HG03571 (cell line): Measurements from ENCODE around the gene CACNA1C.

Experiments
- ATAC-seq: cut with Tn5 transposase; IDR thresholded peaks from one replicate; pipeline ENCODE4 v1.9.1; 2021; ENCODE audit not compliant: unreplicated experiment

Gene CACNA1C

DNA sequence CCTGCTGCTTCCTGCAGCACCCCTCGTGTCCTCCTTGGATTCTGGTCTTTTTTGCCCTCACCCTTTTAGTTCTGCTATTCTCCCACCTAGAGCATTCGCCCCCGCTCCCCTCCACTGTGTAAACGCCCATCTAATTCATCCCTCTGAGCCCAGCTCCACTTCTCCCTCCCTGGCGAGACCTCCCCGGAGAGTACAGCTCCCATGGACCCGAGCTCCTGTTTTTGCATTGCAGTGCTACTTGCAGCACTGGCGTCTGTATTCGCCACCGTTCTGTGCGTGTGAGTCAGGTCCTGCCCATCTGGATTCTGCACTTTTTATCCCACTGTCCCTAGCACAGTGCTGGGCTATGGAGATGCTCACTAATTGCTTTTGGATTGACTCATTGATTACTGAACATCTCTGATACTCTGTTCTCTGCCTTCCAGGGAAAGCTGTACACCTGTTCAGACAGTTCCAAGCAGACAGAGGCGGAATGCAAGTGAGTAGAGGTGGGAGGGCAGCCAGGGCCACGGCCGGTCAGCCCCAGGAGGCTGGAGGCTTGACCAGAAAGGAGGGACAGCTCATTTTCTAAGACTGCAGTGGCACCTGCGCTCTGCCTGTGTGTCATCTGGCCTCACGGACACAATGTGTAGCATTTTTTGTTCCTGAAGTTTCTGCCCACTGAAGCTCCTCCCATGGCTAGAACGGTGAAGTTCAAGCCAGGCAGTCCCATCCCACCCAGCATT, 553.6 kb downstream of the CACNA1C start:
- no peak for ATAC-seq

DNA sequence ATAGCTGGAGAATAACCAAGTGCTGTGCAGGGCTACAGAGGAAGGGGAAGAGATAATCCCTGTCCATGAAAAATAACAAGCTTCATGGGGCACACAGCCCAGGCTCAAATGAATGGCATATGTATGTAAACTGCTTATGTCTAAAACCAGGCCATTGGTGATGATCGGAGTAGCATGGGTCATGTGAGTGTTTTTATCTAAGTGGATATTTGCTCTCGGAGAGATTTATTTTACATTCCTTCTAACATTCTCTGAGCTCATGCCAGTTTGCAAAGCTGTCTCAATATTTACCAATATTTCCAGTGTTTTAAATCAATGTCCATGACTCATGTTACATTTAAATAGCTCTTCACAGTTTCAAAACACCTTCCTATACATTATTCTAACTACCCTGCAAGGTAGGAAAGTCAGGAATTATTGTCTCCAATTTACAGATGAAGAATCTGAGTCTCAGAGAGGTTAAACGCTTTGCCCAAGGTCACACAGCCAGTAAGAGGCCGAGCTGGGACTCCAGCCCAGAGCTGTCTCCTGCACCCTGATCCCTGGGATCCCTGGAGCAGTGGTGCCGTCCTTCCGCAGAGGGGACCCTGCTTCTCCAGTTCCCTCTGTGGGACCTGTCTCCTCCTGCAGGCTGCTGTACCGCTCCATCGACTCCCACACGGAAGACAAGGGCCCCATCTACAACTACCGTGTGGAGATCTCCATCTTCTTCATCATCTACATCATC, 555.3 kb downstream of the CACNA1C start:
- no peak for ATAC-seq

DNA sequence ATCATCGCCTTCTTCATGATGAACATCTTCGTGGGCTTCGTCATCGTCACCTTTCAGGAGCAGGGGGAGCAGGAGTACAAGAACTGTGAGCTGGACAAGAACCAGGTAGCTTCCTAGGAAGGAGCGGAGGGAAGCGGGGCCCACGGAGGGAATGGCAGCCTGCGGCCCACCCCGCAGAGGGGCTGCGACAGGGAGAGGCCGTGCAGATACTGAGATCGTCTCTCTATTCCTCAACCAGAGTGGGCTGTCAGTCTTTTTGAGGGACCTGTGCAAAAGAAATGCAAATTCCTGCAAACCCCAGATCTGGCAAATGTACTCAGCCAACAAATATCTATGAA, 555.8 kb downstream of the CACNA1C start:
- ATAC-seq = no peak

DNA sequence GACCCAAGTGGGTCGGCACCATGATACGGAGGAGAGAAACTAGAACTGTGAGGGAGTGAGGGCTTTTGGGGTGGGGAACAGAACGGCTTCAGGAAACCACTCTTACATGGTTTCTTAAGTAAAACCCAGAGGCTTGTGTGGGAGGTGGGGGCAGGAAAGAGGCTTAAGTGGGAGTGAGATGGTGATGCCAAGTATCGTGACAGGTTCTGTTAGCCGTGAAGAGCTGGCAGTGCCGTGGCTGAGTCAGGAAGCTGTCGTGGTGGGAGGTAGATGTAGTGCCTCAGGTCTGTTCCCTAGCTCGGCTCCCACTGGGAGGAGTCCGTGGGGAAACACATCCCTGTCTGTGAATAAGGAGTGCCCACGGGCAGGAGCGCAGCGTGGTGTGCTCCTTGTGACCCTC, 556.2 kb downstream of the CACNA1C start:
- no peak for ATAC-seq

DNA sequence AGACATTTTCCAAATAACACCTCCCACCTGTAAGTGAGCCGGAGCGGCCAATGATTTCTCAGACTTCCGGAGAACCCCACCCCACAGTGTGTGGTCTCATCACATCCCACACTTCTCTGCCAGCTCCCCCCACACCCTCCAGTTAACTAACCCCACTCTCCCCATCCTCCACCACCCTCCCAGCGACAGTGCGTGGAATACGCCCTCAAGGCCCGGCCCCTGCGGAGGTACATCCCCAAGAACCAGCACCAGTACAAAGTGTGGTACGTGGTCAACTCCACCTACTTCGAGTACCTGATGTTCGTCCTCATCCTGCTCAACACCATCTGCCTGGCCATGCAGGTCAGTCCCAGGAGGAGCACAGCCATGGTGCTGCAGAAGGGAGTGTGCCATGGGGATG, 557.6 kb downstream of the CACNA1C start:
- ATAC-seq = no peak

DNA sequence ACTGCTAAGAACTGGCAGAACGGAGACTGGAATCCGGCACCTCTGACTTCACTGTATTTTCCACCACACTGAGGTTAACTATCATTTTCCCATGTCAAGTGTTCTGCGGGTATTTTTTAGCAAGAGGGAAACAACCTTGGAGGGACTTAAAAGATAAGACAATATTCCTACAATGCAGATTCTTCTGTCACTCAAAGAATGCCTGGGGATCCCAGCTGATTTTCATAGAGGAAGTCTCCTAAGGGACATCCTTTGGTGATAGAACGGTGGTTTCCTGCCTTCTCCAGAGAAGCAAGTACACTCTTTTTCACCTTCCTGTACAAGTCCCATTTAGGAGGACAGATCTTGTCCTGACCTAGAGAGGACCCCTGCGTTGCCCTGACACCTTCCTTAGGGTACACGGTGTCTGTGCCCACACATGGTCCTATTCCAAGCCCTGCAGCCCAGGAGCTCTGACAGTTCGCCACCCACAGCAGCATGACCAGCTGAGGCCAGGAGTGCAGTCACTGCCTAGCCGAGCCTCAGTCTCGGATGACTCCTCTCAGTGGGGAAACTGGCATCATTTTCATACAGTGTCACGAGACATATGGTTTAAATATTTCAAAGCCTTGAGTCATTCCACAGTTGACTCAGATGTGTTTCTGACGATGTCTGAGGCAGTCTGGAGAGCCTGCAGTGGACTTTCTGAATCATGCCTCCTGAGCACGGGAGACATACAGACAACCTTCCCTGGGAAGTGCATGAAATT, 560.7 kb downstream of the CACNA1C start:
- ATAC-seq = no peak

DNA sequence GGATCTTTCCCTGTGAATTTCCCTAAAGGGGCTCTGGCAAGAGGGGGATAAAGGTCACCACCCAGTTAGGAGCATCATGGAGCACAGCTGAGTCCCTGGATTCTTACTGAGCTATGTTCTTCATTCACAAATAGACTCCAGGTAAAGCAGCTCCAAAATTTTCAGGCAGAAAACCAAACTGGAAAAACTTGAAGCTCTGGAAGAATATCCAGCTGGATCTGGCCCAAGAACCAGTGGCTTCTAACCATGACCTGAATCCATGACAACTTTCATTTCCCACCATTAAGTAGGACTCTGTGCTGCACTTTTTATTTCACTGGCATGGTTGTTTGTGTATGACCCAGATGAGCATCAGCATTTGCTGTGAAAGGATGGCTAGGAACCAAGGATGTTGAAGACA, 561.6 kb downstream of the CACNA1C start:
- ATAC-seq = no peak

DNA sequence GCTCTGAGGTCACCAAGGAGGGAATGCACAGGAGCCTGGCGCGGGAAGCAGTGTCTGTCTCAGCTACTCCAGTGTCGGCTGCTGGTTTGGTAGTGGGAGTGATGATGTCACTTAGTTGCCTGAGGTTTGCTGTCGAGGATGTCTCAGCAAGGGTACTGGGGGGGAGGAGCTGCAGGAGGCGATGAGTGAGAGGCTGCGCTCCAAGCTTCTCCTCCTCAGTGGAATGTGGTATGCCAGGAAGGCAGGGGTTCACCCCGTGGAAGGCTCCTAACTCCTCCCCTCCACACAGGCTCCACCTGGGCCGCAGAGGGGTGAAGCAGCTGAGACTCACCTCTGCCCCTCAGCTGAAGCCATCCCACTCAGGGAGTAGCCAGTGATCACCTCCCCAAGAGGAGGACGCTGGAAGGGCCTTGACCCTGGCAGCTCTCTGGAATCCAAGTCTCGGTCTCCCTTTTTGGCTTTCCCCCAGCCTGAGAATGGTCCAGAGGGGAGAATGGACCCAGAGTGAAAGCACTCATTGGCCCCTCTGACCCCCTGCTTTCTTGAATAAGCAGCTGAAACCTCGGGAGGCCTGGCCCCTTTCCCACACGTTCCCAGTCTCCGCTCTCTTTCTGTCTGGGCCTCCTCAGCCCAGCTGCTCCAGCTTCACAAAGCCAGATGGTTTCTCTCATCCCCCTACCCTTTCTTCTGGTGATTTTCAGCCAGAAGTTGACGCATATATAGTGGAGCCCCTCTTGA, 563.0 kb downstream of the CACNA1C start:
- ATAC-seq = no peak

DNA sequence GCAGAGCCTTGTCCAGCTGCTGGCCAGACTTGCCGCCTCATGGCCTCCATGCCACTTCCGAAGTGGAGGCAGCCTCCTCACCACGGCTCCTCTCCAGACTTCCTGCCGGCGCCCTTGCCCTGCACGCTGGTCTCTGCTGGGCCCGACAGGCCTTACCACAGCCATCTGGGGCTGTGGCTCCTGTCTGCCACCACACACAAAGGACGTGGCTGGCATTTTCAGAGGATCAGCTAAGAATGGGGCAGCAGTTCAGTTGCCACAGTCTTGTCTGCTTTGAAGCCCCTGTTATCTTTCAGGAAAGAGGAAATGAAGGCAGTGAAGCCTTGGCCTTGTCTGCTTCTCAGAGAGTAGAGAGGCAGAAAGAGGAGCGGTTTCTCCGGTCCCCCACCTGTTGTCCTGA, 564.0 kb downstream of the CACNA1C start:
- no peak for ATAC-seq

DNA sequence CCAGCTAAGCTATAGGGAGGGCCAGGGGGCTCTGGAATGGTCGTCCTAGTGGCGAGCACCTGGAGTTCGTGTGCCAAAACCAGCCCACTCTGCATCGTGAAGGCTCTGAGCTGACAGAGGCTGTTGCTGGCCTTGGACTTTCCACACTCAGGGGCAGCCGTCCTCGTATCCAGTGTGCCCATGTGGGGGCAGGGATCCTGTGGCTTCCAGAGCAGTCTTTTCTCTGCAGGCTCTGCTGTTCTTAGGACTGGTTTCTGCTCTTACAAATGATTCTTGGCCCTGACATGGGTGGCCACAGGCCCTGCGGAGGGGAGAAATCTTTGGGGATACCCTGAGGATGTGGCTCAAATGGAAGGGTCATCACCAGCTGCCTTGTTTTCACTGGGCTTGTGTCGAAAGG, 564.6 kb downstream of the CACNA1C start:
- no peak for ATAC-seq

DNA sequence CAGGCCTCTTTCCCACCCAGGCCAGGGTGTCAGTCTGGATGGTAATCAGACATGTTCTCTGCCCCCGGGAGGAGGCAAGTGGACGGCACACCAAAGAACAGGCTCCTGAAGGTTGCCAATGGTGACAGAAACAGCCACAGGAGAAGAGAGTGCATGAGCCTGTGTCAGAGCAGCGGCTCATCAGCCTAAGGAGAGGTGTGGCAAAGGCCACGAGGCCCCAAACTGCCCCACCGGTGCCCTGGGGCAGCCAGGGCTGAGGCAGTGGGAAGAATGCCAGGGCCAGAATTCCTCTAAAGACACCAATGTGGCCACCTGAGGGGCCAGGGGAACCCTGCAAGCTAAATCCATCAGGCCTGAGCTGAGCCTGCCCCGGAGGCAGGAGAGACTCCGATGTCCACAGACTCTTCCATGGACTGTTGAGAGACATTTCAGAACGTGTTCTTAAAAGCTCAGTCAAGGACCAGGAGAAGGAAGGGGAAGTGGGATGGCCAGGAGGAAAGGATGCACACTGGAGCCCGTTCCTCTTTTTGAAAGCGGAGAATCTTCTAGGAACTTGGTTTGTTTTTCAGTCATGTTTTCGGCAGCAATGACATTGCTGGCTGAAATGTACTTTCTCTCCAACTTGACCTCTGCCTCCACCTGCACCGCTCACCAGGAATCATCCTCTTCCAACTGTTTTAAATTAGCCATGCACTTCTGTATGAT, 565.7 kb downstream of the CACNA1C start:
- no peak for ATAC-seq

DNA sequence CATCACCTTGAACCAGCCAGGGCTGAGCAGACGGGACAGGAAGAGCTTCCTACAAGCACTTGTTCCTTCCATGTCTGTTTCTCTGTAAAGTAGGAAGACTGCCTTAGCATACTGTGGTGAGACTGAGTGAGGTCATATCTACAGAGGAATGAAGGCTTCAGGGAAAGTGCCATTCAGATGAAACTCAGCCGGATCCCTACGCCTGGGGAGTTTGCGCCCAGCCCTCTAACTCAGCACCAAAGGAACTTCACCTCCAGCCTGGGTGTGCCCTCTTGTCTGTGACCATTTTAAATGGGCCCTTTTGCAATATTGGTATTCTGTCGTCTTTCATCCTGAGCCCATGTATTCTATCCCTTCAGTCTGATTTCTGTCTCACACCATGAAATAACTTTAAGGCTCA, 566.3 kb downstream of the CACNA1C start:
- no peak for ATAC-seq

DNA sequence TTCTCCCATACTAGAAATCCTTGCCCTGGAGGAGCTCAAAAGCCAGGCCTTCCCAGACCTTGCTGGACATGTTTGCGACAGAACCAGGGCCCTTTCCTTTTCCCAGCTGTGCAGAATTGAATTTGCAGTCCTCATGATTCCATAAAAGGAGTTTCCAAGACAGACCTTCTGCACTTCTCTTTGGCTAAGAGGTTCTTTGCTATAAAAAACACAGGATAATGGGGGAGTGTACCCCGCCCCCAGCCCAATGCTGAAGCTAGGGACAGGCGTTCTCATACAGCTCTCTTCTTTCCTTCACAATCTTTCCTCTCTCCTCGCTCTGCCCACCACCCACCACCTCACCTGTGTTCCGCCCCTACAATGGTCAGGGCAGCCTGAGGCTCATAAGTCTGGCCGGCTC, 569.7 kb downstream of the CACNA1C start:
- ATAC-seq = no peak

DNA sequence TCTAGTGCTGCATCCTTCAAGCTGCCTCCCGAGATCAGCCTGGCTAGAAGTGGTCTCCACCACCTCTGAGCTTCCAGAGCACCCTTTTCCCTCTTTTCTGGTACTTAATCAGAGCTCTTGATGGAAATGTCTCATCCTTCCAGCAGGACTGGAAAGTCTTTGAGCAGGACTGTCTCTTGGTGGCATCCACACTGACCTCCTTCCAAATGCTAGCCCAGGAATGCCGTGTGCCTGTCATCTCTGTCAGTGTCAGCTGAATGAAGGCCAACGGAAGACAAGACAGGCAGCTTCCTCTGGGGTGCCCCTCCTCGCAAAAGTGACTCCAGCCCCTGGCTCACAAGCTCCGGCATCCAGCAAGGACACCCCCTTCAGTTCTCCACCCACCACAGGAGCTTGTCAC, 570.7 kb downstream of the CACNA1C start:
- no peak for ATAC-seq

DNA sequence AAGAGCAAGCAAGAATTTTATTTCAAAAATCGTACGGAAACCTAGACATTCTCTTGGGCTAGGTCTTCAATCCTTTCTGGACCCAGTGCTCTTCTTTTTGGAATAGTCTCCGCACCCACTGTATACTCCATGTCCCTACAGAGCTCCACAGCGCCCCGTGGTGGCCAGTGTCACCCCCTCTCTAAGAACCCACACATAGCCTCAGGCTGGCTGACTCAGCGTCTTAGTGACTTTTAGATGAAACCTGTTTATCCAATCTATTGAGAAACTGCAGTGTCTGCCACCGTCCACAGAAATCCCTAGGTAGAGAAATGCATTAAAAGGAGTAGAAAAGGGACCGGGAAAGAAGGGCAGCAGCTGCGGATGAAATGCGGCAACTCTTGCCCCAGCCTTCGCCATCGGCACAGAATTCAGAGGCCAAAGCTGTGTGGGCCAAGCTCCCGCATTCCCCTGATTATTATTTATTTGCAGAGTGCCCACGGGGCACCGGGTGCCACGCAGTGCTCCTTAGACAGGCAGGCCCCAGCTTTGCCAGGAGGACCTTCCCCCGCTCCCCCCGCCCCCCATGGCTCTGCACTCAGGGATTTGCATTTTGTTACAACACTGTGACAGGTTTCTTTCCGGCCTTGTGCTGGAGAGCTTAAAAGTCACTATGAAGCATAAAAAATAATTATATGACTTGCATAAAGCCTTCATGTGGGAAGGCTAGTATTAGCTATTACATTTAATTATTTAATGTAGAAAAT, 571.9 kb downstream of the CACNA1C start:
- ATAC-seq = no peak

DNA sequence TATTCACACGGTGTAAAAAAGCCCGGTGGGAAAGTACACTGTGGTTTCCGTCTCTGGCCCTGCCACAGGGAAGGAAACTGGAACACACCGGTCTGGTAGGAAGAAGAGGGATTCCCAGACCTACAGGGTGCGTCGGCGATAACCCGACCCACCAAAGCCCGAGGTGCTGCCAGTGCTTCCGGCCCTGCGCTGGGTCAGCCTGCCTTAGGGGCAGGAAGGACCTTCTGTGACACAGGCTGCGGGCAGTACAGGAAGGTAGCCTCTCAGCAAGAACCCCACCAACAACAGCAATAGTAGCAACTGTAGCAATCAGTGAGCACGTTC, 572.5 kb downstream of the CACNA1C start:
- ATAC-seq = no peak

DNA sequence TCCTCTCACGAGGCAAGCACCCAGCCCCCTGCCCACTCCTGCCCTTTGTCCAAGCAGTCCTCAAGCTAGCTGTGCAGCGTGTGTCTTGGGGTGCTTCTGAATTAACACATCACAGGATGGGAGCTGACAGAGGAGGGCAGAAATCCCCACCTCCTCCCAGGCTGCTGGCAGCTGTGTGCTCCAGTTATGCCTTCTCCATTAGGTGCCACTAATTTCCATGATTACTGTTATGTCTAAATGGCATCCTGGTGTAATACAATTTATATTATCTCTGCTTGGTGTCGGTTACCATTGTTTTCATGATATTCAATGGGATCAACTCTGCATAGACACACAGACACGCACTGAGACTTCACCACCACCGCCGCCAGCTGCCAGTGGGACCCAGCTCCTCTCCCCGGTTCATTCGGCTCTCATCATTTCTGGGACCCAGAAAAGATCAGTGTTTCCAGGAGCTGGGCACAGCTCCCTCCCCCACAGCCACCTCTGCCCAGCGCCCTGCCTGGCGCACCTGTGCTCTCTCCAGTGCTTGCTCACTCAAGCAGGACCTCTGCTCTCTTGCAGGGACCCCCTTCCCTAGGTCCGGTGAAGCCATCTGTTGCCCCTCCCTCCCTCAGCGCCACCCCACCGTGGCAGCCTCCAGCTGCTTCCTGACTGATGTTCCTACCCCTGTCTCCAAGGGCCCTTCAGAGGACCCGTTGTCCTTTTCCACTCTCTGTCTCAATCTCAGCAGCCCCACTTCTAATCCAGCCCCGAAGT, 574.5 kb downstream of the CACNA1C start:
- no peak for ATAC-seq

DNA sequence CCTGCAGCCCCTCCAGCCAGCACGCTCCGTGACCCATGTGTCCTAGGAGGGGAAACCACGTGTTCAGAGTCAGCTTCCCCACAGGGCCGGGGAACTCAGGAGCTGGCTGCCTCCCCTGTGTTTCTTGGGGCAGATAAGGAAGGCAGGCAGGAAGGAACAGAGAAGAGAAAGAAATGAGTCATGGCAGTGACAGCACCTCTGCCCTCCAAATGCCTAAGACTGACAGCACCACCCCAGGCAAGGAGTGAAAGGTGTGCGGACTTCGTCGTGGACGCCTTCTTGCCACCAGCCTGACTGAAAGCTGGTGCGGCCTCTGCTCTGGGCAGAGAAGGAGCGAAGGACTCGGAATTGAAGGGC, 575.0 kb downstream of the CACNA1C start:
- ATAC-seq = no peak

DNA sequence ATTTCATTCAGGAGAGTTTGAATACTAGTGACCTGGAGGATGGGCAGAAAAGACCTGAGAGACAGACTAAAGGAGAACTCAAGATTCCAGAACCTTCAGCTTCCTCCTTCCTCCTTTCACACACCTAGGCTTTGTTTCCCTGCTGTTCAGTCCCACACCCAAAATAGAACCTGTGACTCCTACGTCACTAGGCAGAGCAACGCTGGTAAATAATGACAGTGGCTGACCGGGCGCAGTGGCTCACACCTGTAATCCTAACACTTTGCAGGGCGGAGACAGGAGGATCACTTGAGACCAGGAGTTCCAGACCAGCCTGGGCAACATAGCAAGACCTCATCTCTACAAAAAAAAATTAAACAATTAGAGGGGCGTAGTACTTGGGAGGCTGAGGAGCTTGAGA, 575.6 kb downstream of the CACNA1C start:
- no peak for ATAC-seq

DNA sequence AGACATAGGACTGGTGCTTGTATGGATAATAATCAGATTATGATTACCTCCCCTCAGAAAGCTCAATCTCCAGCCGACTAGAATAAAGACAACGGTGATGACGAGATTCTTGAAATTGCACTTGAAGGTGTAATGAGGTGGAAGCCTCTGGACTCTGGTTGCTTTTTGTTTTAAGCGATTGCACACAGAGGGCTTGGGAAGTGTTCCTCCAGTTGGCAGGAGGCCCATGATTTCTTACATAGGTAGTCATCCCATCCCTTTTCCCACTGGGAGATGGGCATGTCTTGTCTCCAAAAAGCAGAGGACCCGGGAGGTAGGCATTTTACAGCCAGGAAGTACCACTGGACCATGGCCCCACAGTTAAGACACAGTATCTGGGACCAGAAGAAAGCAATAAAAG, 576.3 kb downstream of the CACNA1C start:
- no peak for ATAC-seq
